ENCODE measurements around the gene FGF18. TPM values are rescaled to one million over a fixed set of nuclear protein-coding genes. Genes with fewer than 3 reads are reported as not detected.

Gene FGF18
- total RNA-seq, 1 donor = under 0.01 TPM

DNA sequence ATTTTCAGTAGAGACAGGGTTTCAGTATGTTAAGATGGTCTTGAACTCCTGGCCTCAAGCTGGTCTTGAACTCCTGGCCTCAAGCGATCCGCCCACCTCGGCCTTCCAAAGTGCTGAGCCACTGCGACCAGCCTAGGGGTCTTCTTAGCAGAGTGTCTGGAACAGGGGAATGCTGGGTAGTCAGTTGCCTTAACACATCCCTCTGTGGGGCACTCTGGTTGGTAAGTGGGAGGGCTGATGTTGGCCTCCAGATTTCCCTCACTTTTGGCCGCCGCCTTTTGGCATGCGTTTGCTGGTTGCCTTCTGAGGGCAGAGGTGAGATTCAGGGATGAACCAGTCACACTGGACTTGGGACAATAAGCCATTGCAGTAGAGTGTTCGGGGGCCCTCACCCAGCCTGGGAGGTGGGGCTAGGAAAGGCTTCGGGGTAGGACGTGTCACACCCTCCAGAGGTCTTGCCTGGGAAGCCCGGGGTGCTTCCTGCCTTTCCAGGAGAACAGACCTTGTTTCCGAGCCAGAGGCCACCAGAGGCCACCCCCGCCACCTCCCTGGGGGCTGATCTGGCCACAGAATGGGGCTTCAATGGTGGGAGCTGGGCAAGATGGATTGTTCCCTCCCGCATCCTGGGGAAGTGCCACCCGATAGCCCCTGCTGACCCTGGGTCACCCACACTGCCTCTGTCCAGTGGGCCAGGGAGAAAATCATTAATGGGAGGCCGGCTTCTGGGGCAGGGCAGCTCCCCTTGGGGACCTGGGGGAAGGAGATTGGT, 13.3 kb downstream of the FGF18 start:
- Histone ChIP-seq H4K20me1 (ENCODE audit: insufficient read depth, low read length) (no peaks in the 10 kb centered on the region), H2AFZ (ENCODE audit: low read length) (no peak overlapping the region), H3K27ac (ENCODE audit: low read depth, low read length) (no peak overlapping the region), H3K4me2 (ENCODE audit: insufficient read depth, low read length) (no peak overlapping the region), H3K4me1 (ENCODE audit: insufficient read depth, low read length) (no peaks in the 10 kb centered on the region), H3K79me2 (ENCODE audit: insufficient read depth, low read length) (no peaks in the 10 kb centered on the region), H3K36me3 (ENCODE audit: insufficient read depth, low read length) (no peaks in the 10 kb centered on the region), H3K4me3 (ENCODE audit: insufficient read depth, low read length) (no peak overlapping the region), H3K27me3 (ENCODE audit: insufficient read depth, low read length) (no peaks in the 10 kb centered on the region), H3K9me3 (ENCODE audit: low read depth, low read length) (no peaks in the 10 kb centered on the region)
- DNase-seq (ENCODE audit: insufficient read length, low spot score, missing footprints) = peak; percentile 32
- TF ChIP-seq, protein P1, sequence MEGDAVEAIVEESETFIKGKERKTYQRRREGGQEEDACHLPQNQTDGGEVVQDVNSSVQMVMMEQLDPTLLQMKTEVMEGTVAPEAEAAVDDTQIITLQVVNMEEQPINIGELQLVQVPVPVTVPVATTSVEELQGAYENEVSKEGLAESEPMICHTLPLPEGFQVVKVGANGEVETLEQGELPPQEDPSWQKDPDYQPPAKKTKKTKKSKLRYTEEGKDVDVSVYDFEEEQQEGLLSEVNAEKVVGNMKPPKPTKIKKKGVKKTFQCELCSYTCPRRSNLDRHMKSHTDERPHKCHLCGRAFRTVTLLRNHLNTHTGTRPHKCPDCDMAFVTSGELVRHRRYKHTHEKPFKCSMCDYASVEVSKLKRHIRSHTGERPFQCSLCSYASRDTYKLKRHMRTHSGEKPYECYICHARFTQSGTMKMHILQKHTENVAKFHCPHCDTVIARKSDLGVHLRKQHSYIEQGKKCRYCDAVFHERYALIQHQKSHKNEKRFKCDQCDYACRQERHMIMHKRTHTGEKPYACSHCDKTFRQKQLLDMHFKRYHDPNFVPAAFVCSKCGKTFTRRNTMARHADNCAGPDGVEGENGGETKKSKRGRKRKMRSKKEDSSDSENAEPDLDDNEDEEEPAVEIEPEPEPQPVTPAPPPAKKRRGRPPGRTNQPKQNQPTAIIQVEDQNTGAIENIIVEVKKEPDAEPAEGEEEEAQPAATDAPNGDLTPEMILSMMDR (IDR thresholded peaks at IDR 0.05; ENCODE audit: extremely low read depth, low read depth, low read length) = no peak

DNA sequence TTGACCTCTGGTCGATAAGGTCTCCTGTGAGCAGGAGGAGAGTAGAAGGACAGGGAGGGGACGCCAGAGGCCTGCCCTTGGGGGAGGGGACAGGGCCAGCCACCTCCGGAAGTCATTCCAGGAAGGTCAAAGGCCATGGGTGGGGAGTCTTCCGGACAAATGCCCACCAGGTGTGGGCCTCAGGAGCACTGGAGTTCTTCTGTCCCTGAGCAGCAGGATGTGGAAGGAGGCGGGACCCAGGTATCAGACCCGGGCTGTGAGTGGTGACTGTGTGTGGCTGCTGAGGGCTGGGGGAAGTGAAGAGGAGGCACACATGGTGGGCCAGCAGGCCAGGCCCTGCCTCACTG, 13.9 kb downstream of the FGF18 start:
- no peaks in the 10 kb centered on the region for H3K27me3 ChIP-seq (ENCODE audit: insufficient read depth, low read length)
- no peaks in the 10 kb centered on the region for H3K9me3 ChIP-seq (ENCODE audit: low read depth, low read length)
- no peak overlapping the region for H2AFZ ChIP-seq (ENCODE audit: low read length)
- H3K27ac ChIP-seq (ENCODE audit: low read depth, low read length) = no peak overlapping the region
- H3K4me1 ChIP-seq (ENCODE audit: insufficient read depth, low read length) = no peaks in the 10 kb centered on the region
- no peak overlapping the region for H3K4me2 ChIP-seq (ENCODE audit: insufficient read depth, low read length)
- DNase-seq (ENCODE audit: insufficient read length, low spot score, missing footprints) = no peak
- no peak overlapping the region for H3K4me3 ChIP-seq (ENCODE audit: insufficient read depth, low read length)
- H3K79me2 ChIP-seq (ENCODE audit: insufficient read depth, low read length) = no peaks in the 10 kb centered on the region
- TF ChIP-seq, protein P1 (IDR thresholded peaks at IDR 0.05; ENCODE audit: extremely low read depth, low read depth, low read length) = no peak
- no peaks in the 10 kb centered on the region for H4K20me1 ChIP-seq (ENCODE audit: insufficient read depth, low read length)
- H3K36me3 ChIP-seq (ENCODE audit: insufficient read depth, low read length) = no peaks in the 10 kb centered on the region

DNA sequence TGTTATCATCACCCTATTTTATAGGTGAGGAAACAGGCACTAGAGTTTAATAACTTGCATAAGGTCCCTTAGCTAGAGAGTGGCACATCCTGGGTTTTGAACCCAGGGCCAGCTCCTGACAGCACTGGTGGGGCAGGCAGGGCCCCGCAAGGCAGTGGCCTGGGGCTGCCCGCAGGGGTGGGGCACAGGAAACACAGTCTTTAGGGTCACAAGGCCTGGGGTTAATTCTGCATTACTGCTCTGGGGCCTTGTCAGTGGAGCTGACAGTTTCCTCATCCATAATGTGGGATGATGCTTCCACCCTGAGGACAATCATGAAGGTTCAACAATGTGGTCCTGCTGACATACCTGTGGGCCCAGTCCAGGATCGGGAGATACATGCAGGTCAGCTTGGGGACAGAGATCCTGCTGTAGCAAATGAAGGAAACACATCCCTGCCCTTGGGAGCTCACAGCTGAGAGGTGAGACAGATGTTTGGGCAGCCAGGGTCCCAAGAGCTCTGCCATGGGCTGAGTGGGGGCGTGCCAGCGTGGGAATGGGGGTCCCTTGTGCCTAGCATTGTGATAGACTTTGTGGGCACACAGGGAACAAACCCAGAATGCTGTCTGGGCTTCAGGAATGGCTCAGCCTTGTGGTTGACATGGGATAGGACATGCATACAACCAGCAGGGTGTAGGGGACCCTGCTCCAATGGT, 14.7 kb downstream of the FGF18 start:
- Histone ChIP-seq H3K4me2 (ENCODE audit: insufficient read depth, low read length) (no peak overlapping the region), H3K9me3 (ENCODE audit: low read depth, low read length) (no peaks in the 10 kb centered on the region), H4K20me1 (ENCODE audit: insufficient read depth, low read length) (no peaks in the 10 kb centered on the region), H2AFZ (ENCODE audit: low read length) (no peak overlapping the region), H3K79me2 (ENCODE audit: insufficient read depth, low read length) (no peaks in the 10 kb centered on the region), H3K27me3 (ENCODE audit: insufficient read depth, low read length) (no peaks in the 10 kb centered on the region), H3K4me1 (ENCODE audit: insufficient read depth, low read length) (no peaks in the 10 kb centered on the region), H3K36me3 (ENCODE audit: insufficient read depth, low read length) (no peaks in the 10 kb centered on the region), H3K4me3 (ENCODE audit: insufficient read depth, low read length) (no peak overlapping the region), H3K27ac (ENCODE audit: low read depth, low read length) (no peak overlapping the region)
- peak; percentile 10 for DNase-seq (ENCODE audit: insufficient read length, low spot score, missing footprints)
- TF ChIP-seq, protein P1 (IDR thresholded peaks at IDR 0.05; ENCODE audit: extremely low read depth, low read depth, low read length) = no peak

DNA sequence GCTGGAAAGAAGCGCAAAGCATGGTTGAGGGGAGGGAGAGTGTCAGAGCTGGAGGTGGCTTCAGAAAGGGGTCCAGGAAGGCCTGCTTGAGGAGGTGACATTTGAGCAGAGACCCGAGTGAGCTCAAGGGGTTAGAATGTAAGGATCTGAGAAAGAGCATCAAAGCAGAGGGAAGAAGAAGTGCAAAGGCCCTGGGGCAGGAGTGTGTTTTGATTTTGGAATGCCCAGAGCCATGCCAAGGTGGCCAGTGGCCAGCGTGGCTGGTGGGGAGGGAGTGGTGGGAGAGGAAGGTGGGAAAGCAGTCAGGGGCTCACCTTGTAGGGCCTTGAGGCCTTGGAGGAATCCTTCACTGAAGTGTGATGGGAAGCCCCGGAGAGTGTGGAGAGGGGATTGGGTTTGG, 15.4 kb downstream of the FGF18 start:
- Histone ChIP-seq H3K4me1 (ENCODE audit: insufficient read depth, low read length) (no peaks in the 10 kb centered on the region), H2AFZ (ENCODE audit: low read length) (no peak overlapping the region), H3K4me3 (ENCODE audit: insufficient read depth, low read length) (no peak overlapping the region), H3K27ac (ENCODE audit: low read depth, low read length) (no peak overlapping the region), H3K79me2 (ENCODE audit: insufficient read depth, low read length) (no peaks in the 10 kb centered on the region), H3K9me3 (ENCODE audit: low read depth, low read length) (no peaks in the 10 kb centered on the region), H4K20me1 (ENCODE audit: insufficient read depth, low read length) (no peaks in the 10 kb centered on the region), H3K27me3 (ENCODE audit: insufficient read depth, low read length) (no peaks in the 10 kb centered on the region), H3K36me3 (ENCODE audit: insufficient read depth, low read length) (no peaks in the 10 kb centered on the region), H3K4me2 (ENCODE audit: insufficient read depth, low read length) (no peak overlapping the region)
- peak; percentile 17 for DNase-seq (ENCODE audit: insufficient read length, low spot score, missing footprints)
- TF ChIP-seq, protein P1 (IDR thresholded peaks at IDR 0.05; ENCODE audit: extremely low read depth, low read depth, low read length) = no peak
